Bronchial epithelial cell (primary cell): ENCODE results near the gene FOXR1. TPM values are rescaled to one million over a fixed set of nuclear protein-coding genes. Genes with fewer than 3 reads are reported as not detected.
A peak's percentile ranks its signal among the peaks of the same experiment; 100 is the strongest.

ENCODE experiments used
- DNase-seq: peaks from one replicate; pipeline ENCODE4 v3.0.0-alpha.2; 2010; ENCODE audit warnings: low read depth
- FAIRE-seq: peaks from 2 replicates; lab custom pipeline; 2011; peaks lifted over from hg19 to GRCh38; lab: Jason Lieb, UNC
- H3K27me3 ChIP-seq: 2 replicates; pipeline ENCODE4 v1.5.1; 2011; ENCODE audit warnings: low read length; ENCODE audit not compliant: control insufficient read depth, insufficient read depth
- H3K36me3 ChIP-seq: 2 replicates; pipeline ENCODE4 v1.5.1; 2011; ENCODE audit warnings: low read length; ENCODE audit not compliant: control insufficient read depth, insufficient read depth
- H3K4me3 ChIP-seq: 2 replicates; pipeline ENCODE4 v1.5.1; 2011; ENCODE audit warnings: mild to moderate bottlenecking, low read depth, low read length, control low read depth
- CTCF ChIP-seq: IDR thresholded peaks from 2 replicates; pipeline ENCODE4 v1.5.1; 2011; ENCODE audit warnings: mild to moderate bottlenecking, moderate library complexity, low read length, control low read depth, inconsistent platforms; ENCODE audit not compliant: insufficient read depth, severe bottlenecking
- total RNA-seq: library from RNA; depleted of rRNA; stranded (reverse); fragments of >200 nt; gene quantifications from 2 replicates; pipeline ENCODE4 v1.2.1, GENCODE V29; 2014

Gene FOXR1
- total RNA-seq, 1 donor from 2014 or later: not detected

- FAIRE-seq: no peak
- Histone ChIP-seq H3K4me3 (peak overlapping the region; percentile 87), H3K36me3 (peaks cover 8% of the 10 kb centered on the region), H3K27me3 (no peaks in the 10 kb centered on the region)
- no peak for TF ChIP-seq CTCF
- DNase-seq: no peak
Measured at GRCh38 chr11:118924591-118925585, 46.7 kb upstream of the FOXR1 start.

DNA sequence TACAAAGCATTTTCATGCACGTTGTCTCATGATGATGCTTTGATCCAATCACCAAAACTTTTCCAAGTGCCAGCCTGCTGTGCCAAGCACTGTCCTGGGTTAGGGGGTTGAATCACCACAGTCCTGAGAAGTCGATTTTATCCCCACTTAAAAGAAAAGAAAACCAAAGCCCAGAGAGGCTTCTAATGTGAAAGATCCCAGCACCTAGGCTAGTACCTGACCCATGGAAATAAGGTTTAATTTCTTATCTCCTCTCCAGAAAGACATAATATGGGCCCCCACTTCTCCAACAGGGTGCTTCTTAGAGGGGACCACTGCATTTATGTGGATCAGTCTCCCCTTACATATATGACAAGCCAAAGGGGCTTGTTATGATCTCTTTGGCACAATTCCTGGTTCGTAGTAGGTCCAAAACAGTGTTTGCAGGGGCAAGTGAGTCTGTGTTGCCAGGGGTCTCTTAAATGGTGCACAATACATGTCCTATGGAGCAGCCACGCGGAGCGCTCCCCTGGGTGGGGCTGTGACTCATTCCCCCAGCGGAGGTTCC is 43.9 kb upstream of the FOXR1 start:
- Histone ChIP-seq H3K27me3 (no peaks in the 10 kb centered on the region), H3K4me3 (peak overlapping the region; percentile 55), H3K36me3 (peaks cover 4% of the 10 kb centered on the region)
- DNase-seq (no peak), FAIRE-seq (no peak)
- no peak for TF ChIP-seq CTCF

- peak overlapping the region; percentile 55 for H3K4me3 ChIP-seq
- TF ChIP-seq CTCF: peak; percentile 98
- no peaks in the 10 kb centered on the region for H3K27me3 ChIP-seq
- peaks cover 3% of the 10 kb centered on the region for H3K36me3 ChIP-seq
- no peak for FAIRE-seq
- peak; percentile 92 for DNase-seq
Measured at GRCh38 chr11:118928101-118928869, 43.3 kb upstream of the FOXR1 start.

- DNase-seq (no peak), FAIRE-seq (no peak)
- H3K36me3 ChIP-seq: peaks cover 1% of the 10 kb centered on the region
- no peaks in the 10 kb centered on the region for H3K27me3 ChIP-seq
- H3K4me3 ChIP-seq: peak overlapping the region; percentile 55
- TF ChIP-seq CTCF: no peak
Measured at GRCh38 chr11:118928870-118929500, 42.6 kb upstream of the FOXR1 start.

GRCh38 chr11:118929501-118930093 is 42.0 kb upstream of the FOXR1 start:
- FAIRE-seq: no peak
- no peak for TF ChIP-seq CTCF
- Histone ChIP-seq H3K27me3 (no peaks in the 10 kb centered on the region), H3K36me3 (no peaks in the 10 kb centered on the region), H3K4me3 (peak overlapping the region; percentile 55)
- peak; percentile 66 for DNase-seq
